MG63 (cell line): ENCODE data around the gene EMP2. TPM values are rescaled to one million over a fixed set of nuclear protein-coding genes. Genes with fewer than 3 reads are reported as not detected.
"Not testable (repeated sequence)": the region's sequence is repeated elsewhere in the genome, so short reads cannot be mapped to it uniquely, and the experiment has no call there.

Source experiments
- DNase-seq: peaks from one replicate; pipeline ENCODE4 v3.0.0-alpha.2; 2020
- H3K27me3 ChIP-seq: fragments of 250-450 bp; sonication (Bioruptor Pico); 2 replicates; pipeline ENCODE4 v1.5.1; 2020; ENCODE audit warnings: mild to moderate bottlenecking, moderate library complexity
- H3K36me3 ChIP-seq: fragments of 250-450 bp; sonication (Bioruptor Pico); 2 replicates; pipeline ENCODE4 v1.5.1; 2020; ENCODE audit warnings: mild to moderate bottlenecking, moderate library complexity
- H3K4me3 ChIP-seq: fragments of 250-450 bp; sonication (Bioruptor Pico); 2 replicates; pipeline ENCODE4 v1.5.1; 2020; ENCODE audit warnings: mild to moderate bottlenecking, moderate library complexity
- H3K9me3 ChIP-seq: fragments of 250-450 bp; sonication (Bioruptor Pico); 2 replicates; pipeline ENCODE4 v1.5.1; 2020; ENCODE audit warnings: mild to moderate bottlenecking, moderate library complexity
- total RNA-seq: library from RNA; depleted of rRNA; stranded (reverse); fragments of >200 nt; shearing (Covaris generic); gene quantifications from 2 replicates; pipeline ENCODE4 v1.2.3, GENCODE V29; 2014; ENCODE audit warnings: low replicate concordance

The EMP2 gene
- total RNA-seq, 1 experiment from 2014 or later = 22.5 TPM

DNA sequence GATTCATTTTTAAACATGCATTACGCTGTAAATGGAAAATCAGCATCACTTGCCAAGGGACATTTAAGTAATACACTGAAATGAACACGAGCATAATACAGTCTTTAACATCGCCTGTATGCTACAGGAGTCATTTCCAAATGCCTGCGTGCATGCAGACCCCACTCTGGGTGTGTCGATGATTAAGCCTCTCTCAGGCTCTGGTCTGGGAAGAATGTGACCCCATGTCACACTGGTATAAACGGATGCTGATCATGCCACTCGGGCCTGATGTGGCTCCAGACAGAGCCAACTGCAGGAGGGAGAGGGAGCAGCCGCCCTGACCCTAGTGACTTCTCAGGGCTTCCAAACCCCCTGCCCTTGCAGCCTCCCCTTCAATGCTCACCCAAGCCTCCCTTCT lies 10.8 kb downstream of the EMP2 start:
- no peak for DNase-seq

DNA sequence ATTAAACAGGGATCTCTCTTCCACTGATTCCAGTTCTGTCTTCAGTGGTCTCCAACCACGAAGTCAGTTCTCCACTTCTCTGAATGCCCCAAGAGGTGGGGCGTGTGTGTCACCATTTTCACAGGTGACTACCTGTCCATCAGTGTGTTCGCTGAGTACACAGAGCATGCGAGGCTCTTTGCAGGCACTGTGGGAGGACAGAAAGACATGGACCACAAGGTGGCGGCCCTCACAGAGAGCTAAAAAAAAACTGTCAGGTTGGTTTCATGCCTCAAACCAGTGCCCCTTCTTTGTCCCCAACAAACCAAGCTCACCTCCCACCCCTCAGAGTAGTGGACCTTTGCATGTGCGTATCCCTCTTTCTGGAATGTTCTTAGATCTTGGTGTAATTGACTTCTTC lies 13.8 kb downstream of the EMP2 start:
- Histone ChIP-seq H3K4me3 (no peak overlapping the region), H3K27me3 (no peaks in the 10 kb centered on the region), H3K9me3 (peaks cover 19% of the 10 kb centered on the region), H3K36me3 (peaks cover 6% of the 10 kb centered on the region)
- no peak for DNase-seq

More for the DNA sequence above, 10.8 kb downstream of the EMP2 start:
- Histone ChIP-seq H3K36me3 (no peaks in the 10 kb centered on the region; the same call in 1 of the 2 replicates), H3K9me3 (no peaks in the 10 kb centered on the region), H3K4me3 (no peak overlapping the region), H3K27me3 (no peaks in the 10 kb centered on the region)

DNA sequence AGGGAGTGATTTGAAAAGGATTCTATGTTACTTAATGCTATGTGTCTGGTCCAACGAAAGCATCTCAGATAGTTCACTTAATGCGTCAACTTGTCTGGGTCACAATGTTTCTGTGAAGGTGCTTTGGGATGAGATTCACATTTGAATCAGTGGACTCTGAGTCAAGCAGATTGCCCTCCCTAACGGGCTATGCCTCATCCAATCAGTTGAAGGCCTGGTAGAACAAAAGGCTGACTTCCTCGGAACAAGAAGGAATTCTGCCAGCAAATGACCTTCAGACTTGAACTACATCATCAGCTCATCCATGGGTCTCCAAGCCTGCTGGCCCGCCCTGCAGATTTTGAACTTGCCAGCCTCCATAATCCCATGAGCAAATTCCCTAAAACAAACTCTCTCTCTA lies 15.2 kb downstream of the EMP2 start:
- peaks cover 6% of the 10 kb centered on the region for H3K36me3 ChIP-seq
- H3K9me3 ChIP-seq = peaks cover 19% of the 10 kb centered on the region
- no peak overlapping the region for H3K4me3 ChIP-seq
- H3K27me3 ChIP-seq = no peaks in the 10 kb centered on the region
- DNase-seq = no peak

DNA sequence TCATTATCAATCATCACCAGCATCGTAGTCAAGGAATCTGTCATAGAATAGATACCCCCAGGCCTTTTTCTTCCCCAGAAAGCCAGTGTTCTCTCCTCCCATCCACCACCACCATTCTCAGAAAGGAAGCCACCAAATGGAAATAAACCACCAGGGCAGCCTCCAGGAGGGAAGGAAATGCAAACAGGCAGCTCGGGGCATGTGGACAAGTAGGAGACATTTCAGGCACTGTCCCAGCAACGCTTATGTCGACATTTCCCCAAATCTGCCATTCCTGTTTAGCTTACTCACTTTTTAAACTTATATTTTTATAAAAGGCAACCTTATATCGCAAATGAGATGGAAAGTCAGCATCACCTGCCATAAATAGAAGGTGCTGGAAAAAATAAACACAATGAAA lies 15.8 kb downstream of the EMP2 start:
- Histone ChIP-seq H3K4me3 (no peak overlapping the region), H3K36me3 (peaks cover 6% of the 10 kb centered on the region), H3K9me3 (peaks cover 19% of the 10 kb centered on the region), H3K27me3 (no peaks in the 10 kb centered on the region)
- DNase-seq = no peak

DNA sequence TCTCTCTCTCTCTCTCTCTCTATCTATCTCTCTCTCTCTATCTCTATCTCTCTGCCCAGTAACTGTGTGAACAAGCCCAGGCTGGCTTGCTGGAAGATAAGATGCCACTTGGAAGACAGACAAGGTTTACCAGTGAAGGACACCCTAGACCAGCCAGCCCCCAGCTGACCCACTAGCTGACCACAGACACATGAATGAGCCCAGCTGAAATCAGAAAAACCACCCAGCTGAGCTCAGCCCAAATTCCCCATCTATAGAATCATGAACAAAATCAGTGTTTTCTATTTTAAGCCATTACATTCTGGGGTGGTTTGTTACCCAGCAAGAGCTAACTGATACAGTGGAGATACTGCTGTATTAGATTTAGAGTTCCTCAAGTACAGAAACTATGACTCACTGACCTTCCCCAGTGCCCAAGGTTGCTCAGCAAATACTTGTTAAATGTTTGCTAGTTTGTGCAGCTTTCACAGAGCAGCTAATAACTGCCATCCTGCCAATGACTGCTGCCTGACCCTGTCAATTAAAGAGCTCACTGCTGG lies 18.0 kb downstream of the EMP2 start:
- Histone ChIP-seq H3K9me3 (peaks cover 19% of the 10 kb centered on the region), H3K27me3 (no peaks in the 10 kb centered on the region), H3K4me3 (no peak overlapping the region), H3K36me3 (peaks cover 10% of the 10 kb centered on the region)
- DNase-seq = peak; percentile 23

DNA sequence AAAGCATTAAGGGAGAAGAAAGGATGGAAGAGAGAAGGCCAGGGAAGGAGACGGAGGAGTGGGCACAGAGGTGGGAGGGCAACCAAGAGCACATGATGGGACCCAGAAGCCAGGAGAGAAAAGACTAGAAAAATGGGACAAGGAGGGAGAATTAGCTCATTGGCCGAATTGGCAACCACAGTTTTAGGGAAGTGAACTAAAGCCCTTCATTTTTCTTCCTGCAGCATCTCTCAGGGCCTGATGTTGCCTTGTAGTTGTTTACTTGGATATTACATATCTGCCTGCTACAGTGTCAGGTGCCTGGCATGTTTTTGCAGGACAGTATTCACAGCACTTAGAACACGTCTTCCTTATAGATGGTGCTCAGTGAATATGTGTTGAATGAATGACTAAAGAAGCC lies 19.0 kb downstream of the EMP2 start:
- DNase-seq = no peak

DNA sequence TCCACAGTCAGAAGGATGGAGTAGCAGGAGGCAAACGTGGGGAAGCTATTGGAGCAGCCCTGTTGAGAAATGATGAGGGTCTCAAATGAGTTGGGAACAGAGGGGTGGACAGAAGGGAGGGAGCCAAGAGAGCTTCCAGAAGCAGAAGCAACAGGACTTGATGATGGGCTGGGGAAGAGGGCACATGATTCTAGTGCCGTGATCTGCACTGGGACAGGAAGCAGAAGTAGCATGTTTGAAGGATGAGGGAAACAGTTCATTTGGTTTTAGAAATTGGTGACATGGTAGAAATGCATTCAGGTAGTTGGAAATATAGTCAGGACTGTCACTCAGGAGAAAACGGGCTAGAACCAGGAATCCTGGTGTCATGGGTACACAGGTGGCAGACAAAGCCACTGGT lies 19.4 kb downstream of the EMP2 start:
- Histone ChIP-seq H3K36me3 (peaks cover 10% of the 10 kb centered on the region), H3K4me3 (no peak overlapping the region), H3K9me3 (peaks cover 19% of the 10 kb centered on the region), H3K27me3 (no peaks in the 10 kb centered on the region)
- no peak for DNase-seq

More for the DNA sequence above, 19.0 kb downstream of the EMP2 start:
- Histone ChIP-seq H3K4me3 (no peak overlapping the region), H3K9me3 (peaks cover 19% of the 10 kb centered on the region), H3K27me3 (no peaks in the 10 kb centered on the region), H3K36me3 (peaks cover 10% of the 10 kb centered on the region)

DNA sequence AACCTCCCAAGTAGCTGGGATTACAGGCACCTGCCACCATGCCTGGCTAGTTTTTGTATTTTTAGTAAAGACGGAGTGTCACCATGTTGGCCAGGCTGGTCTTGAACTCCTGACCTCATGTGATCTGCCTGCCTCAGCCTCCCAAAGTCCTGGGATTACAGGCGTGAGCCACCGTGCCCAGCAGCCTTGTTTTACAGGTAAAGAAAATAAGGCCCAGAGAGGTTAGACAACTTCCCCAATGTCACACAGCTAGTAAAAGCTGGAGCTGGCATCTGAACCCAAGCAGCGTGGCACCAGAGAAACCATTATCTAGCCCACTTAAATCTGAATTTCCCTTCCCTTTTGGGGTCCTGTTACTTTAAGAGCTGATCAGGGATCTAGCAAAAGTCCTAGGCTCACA lies 20.6 kb downstream of the EMP2 start:
- not testable (repeated sequence) for H3K4me3 ChIP-seq, H3K27me3 ChIP-seq, H3K36me3 ChIP-seq, DNase-seq
- H3K9me3 ChIP-seq = peaks cover 19% of the 10 kb centered on the region

DNA sequence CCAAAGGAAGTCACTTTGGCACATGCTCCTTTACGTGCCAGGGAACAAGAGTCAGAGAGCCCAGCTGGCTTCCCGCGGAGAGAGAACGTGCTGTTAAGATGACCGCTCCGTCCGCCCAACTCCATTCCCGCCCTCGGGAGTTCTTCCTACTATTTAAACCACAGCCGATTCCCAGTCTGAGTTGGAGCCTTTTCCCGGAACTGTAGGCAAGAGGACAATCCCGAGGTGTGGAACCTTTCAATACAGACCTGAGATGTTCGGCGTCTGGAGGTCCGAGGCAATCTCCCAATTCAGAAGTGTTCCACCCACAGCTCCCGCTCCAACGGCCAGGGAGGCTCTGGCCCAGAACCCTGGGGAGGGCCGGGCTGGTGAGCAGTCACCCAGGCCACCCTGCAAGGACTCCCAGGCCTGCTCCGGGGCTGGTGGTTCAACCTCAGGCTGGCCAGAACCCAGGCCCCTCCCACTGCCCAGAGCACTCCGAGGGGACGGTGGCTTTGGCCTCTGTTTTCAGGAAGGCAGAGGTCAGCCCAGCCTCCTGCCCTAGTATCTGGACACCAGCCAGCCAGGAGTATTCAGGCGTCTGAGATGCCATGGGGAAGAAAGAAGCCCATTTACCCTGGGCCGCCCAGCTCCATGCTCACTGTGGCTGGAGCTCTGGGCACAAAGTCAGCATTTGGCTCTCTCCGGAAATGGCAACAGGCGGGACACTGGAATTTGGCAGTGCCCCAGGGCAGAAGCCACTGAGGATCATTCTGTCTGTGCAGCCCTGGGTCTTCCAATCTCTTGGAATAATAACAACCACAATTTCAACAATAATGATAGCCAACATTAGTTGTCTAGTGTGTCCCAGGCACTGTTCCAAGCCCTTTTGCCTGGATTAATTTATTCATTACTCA lies 21.4 kb downstream of the EMP2 start:
- no peaks in the 10 kb centered on the region for H3K27me3 ChIP-seq
- H3K36me3 ChIP-seq = peaks cover 10% of the 10 kb centered on the region
- H3K9me3 ChIP-seq = peaks cover 18% of the 10 kb centered on the region
- H3K4me3 ChIP-seq = peak overlapping the region; percentile 33
- peak; percentile 96 for DNase-seq

DNA sequence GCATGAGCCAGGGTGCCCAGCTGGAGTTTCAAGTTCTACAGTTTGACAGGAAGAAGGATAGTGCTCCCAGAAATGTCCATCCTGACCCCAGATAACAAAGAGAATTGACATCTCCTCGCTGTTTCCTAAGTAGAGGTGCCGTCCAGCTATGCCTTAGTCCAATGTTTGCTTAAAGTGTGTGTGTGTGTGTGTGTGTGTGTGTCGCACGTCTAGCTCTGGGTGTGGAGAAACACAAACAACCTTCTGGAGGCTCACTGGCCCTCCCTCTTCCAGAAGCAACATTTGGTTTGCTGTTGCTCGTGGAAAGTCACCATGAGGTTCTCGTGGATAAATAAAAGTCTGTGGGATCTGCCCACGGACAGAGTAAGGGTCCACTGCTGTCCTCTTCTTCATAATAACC lies 22.1 kb downstream of the EMP2 start:
- Histone ChIP-seq H3K9me3 (peaks cover 14% of the 10 kb centered on the region), H3K4me3 (peak overlapping the region; percentile 33), H3K27me3 (no peaks in the 10 kb centered on the region), H3K36me3 (peaks cover 6% of the 10 kb centered on the region; the same call in 1 of the 2 replicates)
- no peak for DNase-seq

DNA sequence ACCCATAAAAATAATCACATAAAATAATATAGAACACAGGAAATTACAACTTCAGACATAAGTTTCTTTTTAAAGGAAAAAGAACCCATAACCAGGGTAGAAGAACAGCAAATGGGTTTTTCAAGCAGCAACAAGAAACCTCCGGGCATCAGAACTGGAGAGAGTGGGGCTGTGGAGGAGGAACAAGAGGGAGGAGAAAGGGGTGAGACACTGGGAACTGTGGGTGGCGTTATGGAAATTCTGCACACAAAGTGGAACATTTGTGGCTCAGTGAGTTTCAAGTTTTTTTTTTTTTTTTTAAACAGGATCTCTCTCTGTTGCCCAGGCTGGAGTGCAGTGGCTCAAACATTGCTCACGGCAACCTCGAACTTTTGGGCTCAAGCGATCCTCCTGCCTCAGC lies 22.6 kb downstream of the EMP2 start:
- no peak for DNase-seq
- peaks cover 6% of the 10 kb centered on the region; the same call in 1 of the 2 replicates for H3K36me3 ChIP-seq

DNA sequence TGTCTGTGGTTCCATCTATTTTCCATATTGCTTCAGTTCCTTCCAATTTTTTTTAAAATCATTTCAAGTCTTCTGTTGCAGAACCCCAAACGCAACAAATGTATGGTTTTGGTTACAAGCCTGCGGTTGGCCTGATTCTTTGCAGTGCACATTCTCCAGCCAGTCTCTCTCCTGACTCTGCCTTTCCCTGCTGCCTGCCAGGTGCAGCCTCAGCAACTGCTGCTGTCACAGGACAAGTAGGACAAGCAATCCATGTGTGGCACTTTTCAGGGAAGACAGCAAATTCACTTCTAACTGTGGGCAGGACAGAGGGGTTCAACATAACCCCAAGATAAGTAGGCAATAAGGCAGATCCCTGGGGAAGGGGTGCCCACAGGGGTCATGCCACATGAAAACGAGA lies 24.2 kb downstream of the EMP2 start:
- Histone ChIP-seq H3K36me3 (peaks cover 4% of the 10 kb centered on the region; the same call in 1 of the 2 replicates), H3K4me3 (no peak overlapping the region), H3K27me3 (no peaks in the 10 kb centered on the region), H3K9me3 (no peaks in the 10 kb centered on the region)
- no peak for DNase-seq

More for the DNA sequence above, 22.6 kb downstream of the EMP2 start:
- H3K27me3 ChIP-seq = no peaks in the 10 kb centered on the region
- peaks cover 8% of the 10 kb centered on the region for H3K9me3 ChIP-seq
- no peak overlapping the region for H3K4me3 ChIP-seq

DNA sequence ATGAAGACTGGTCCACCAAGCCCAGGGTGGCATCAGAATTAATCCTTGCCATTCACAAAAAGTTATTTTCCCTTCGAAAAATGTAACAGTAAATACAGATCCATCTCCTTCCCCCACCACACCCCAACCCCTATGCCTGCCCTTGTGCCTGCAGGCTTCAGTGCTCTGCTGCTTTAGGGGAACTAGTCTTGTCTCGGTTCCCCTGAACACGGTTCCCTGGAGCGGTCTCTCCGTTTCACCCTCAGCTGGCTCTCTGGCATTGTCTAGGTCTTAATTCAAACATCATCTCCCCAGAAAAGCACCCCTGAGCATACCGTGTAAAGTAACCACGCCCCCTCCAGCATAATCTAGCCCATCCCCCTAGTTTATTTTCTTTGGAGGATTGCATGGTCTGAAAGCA lies 25.8 kb downstream of the EMP2 start:
- Histone ChIP-seq H3K27me3 (no peaks in the 10 kb centered on the region), H3K36me3 (peaks cover 10% of the 10 kb centered on the region; the same call in 1 of the 2 replicates), H3K9me3 (no peaks in the 10 kb centered on the region), H3K4me3 (no peak overlapping the region)
- DNase-seq = no peak

DNA sequence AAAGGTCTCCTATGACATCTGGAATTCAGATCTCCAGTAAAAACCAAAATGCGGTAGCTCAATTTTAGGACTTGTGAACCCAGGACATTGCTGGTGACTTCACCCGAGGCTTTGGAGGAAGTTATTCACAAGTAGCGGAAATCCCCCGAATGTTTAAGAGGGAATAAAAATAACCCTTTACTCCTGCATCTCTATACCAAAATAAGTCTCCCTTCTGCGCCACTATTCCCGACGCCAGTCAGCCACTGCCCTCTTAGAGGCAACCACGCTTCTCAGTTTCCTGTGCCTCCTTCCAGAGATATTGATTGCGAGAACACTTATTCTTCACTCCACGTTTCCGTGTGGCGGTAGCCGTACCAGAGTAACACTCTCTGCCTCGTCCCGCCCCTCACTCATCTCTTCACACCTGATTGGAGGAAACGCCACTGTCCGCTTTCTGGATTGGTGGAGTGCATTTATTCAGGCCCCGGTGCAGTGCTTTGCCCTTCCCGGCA lies 27.4 kb downstream of the EMP2 start:
- Histone ChIP-seq H3K36me3 (peaks cover 13% of the 10 kb centered on the region), H3K27me3 (no peaks in the 10 kb centered on the region), H3K9me3 (no peaks in the 10 kb centered on the region), H3K4me3 (no peak overlapping the region)
- no peak for DNase-seq

DNA sequence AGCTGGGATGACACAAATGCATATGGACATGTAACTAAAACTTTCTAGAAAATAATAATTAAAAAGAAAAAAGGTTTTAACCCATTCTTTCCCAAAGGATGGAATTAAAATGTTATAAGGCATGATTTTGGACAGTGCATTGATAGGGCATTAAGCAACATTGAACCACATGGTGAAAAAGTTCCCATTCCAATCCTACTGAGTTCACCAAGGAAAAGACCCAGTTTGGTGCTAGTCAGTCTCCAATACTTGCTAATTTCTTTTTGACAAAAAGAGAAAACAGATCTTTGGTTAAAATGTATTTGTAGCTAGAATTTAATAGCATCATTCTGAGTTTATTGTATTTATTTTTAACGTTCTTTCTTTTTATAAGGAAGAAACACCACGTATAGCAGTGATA lies 28.1 kb downstream of the EMP2 start:
- H3K36me3 ChIP-seq = peaks cover 18% of the 10 kb centered on the region
- H3K27me3 ChIP-seq = no peaks in the 10 kb centered on the region
- DNase-seq = no peak
- no peak overlapping the region for H3K4me3 ChIP-seq
- H3K9me3 ChIP-seq = no peaks in the 10 kb centered on the region

DNA sequence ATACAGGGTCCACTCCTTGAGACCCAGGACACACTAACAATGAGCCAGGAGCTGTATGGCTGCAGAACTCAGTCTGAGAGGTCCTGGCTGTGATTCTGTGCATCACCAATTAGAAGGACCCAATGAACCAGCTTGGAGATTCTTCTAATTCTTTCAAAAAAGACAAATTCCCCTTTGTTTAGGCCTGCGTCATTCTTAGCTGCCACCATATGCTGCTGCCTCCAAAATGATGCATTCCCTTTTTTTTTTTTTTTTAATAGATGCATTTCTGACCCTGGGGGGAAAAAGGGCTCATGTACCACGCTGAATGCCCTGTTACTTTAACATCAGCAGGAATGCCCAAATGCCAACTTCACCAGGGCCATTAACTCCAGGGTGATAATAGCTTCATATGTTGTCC lies 28.5 kb downstream of the EMP2 start:
- H3K9me3 ChIP-seq = no peaks in the 10 kb centered on the region
- peaks cover 22% of the 10 kb centered on the region for H3K36me3 ChIP-seq
- H3K27me3 ChIP-seq = no peaks in the 10 kb centered on the region
- no peak overlapping the region for H3K4me3 ChIP-seq
- no peak for DNase-seq

DNA sequence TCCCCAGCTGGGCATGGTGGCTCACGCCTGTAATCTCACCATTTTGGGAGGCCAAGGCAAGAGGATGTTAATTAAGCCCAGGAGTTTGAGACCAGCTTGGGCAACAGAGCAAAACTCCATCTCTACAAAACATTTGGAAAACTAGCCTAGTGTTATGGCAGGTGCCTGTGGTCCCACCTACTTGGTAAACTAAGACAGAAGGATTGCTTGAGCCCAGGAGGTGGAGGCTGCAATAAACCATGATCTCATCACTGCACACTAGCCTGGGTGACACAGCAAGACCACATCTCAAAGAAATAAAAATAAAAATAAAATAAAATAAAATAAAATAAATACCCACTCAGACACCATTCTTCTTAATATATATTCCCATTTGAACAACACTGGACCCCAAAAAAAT lies 32.0 kb downstream of the EMP2 start:
- H3K36me3 ChIP-seq = peaks cover 33% of the 10 kb centered on the region

DNA sequence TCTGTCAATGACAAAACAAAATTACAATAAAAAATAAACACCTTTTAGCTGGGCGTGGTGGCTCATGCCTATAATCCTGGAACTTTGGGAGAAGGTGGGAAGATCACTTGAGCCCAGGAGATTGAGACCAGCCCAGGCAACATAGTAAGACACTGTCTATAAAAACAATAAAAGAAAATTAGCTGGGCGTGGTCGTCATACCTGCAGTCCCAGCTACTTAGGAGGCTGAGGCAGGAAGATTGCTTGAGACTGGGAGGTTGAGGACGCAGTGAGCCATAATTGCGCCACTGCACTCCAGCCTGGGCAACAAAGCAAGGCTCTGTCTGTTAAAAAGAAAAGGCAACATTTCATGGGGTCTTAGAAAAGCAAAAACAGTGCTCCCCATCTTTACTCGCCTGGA lies 32.7 kb downstream of the EMP2 start:
- no peaks in the 10 kb centered on the region for H3K9me3 ChIP-seq
- no peak overlapping the region for H3K4me3 ChIP-seq
- peaks cover 33% of the 10 kb centered on the region for H3K36me3 ChIP-seq
- H3K27me3 ChIP-seq = no peaks in the 10 kb centered on the region
- no peak for DNase-seq

More for the DNA sequence above, 32.0 kb downstream of the EMP2 start:
- H3K9me3 ChIP-seq = no peaks in the 10 kb centered on the region
- no peaks in the 10 kb centered on the region for H3K27me3 ChIP-seq
- no peak overlapping the region for H3K4me3 ChIP-seq
- no peak for DNase-seq
